ENCODE measurements around the gene TFAP2D. TPM values are rescaled to one million over a fixed set of nuclear protein-coding genes. Genes with fewer than 3 reads are reported as not detected.
A peak's percentile ranks its signal among the peaks of the same experiment; 100 is the strongest.

TFAP2D gene
- not detected for polyA plus RNA-seq

DNA sequence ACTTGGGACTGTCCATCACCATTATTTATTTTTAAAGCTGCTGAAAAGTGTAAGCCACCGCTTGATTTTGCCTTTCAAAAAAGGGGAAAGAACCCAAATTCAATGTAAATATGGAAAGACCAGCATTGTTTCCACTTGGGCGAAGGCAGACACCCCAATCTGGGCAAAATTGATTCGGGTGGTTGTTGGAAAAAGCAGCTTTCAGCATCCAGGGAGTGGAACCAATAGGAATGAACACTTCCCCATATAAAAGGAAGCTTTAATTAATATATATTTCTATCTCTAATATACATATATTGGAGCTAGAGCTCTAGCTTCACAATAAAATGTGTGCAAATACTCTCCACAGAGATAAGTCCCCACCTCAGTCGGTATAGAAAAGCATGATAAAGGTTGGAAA is at the start of gene TFAP2D:
Gene TFAP2D (plus strand): TSS at position 301 of the 400 bp plus-strand sequence. CDS start 530 bp downstream, outside the sequence.
- peaks cover 21% of the 10 kb centered on the region for H3K27me3 Mint-ChIP-seq
- no peak within 1 kb of the TSS for H3K4me3 Mint-ChIP-seq
- no peaks in the 10 kb centered on the region for H3K36me3 Mint-ChIP-seq
- peaks cover 0 to 3% (median 2%) of the 10 kb centered on the region in 3 donors for H3K4me1 Mint-ChIP-seq
- peaks cover 4 to 9% (median 8%) of the 10 kb centered on the region in 3 donors for H3K9me3 Mint-ChIP-seq
- H3K27ac Mint-ChIP-seq = peak within 1 kb of the TSS in 1 of 3 donors; percentile 71

DNA sequence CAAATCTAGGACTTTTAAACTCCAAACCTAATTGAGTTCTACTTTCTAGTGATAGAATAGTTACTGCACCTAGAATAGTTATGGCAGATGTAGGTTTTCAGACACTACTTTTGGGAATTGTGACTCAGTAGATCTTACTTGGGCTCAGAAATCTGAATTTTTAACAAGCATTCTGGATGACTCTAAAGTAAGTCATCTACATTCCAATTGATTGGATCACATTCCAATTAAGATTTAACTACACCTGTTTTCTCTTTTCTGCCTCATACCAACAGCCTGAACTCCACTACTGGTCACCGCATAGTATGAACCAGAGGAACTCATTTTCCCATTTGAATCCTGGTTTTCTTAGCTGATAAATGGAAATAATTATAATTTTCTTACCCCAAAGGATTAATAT is 49.5 kb upstream of the TFAP2D start:
- Mint-ChIP-seq H3K27ac (no peak overlapping the region), H3K4me3 (no peak overlapping the region), H3K36me3 (no peaks in the 10 kb centered on the region), H3K4me1 (no peaks in the 10 kb centered on the region), H3K9me3 (no peaks in the 10 kb centered on the region), H3K27me3 (no peaks in the 10 kb centered on the region)

DNA sequence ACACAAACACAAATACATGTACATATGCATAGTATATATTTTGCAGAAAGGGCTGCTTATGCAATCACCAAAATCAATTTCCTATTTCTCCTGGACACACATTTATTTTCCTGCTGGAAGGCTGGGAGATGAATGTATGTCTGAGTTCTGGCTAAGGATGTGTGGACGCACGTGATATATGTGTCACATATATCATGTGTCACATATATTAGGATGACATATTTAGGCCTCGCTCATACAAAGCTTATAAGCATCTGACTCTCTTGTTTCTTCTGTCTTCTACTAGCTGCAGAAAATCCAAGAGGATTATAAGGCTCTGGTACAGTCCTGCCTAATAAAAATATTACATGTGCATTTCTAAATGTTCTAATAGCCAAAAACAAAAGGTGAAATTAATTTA is 47.2 kb upstream of the TFAP2D start:
- H3K4me3 Mint-ChIP-seq = no peak overlapping the region
- peaks cover 0 to 5% (median 0%) of the 10 kb centered on the region in 3 donors for H3K9me3 Mint-ChIP-seq
- no peaks in the 10 kb centered on the region for H3K36me3 Mint-ChIP-seq
- H3K4me1 Mint-ChIP-seq = no peaks in the 10 kb centered on the region
- no peaks in the 10 kb centered on the region for H3K27me3 Mint-ChIP-seq
- no peak overlapping the region for H3K27ac Mint-ChIP-seq

DNA sequence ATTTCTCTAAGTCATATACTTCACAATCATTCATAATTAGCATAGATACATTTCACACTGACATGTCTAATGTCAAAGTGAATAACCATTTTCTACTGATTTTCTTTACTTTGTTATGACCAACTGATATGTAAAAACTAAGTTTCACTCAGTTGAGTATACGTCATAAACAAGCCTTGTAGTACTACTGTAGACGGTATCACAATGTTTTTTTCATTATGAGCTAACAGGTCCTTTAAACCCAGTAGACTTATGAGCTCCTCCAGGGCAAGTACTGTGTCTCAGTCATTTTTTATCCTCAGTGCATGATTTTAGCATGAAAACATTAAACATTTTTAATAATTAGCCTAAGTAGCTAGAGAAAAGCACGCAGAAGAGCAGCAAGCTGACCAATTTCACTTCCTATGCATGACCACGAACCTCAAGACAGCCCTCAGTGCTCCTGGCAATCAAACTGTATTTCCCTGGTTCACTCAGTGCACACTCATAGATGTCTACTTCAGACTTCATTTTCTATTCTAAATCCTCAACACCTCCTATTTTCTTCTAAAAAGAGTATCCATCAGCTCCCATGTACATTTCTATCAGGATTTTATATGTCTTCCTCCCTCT is 32.0 kb upstream of the TFAP2D start:
- no peak overlapping the region for H3K27ac Mint-ChIP-seq
- H3K36me3 Mint-ChIP-seq = no peaks in the 10 kb centered on the region
- no peaks in the 10 kb centered on the region for H3K27me3 Mint-ChIP-seq
- H3K4me1 Mint-ChIP-seq = no peaks in the 10 kb centered on the region
- H3K9me3 Mint-ChIP-seq = peaks cover 0 to 2% (median under 1%) of the 10 kb centered on the region in 3 donors
- H3K4me3 Mint-ChIP-seq = no peak overlapping the region

DNA sequence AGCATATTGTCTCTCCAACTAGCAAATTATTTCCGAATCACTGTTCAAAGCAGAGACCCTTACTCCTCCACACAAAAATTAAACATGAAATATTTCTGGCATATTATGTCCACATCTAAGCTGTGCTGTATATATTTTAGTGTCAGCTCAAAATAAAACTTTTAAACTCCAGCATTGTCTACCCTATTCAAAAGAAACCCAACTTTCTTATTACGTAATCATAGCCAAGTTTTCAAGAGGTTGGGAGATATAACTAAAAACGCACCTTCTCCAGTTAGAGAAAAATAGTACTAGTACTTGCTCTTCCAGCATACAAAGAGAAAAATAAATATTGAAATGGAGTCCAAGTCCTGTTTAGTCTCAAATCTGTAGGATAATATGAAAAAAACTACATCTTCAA is 24.1 kb upstream of the TFAP2D start:
- no peaks in the 10 kb centered on the region for H3K27me3 Mint-ChIP-seq
- no peaks in the 10 kb centered on the region for H3K36me3 Mint-ChIP-seq
- H3K4me3 Mint-ChIP-seq = no peak overlapping the region
- H3K4me1 Mint-ChIP-seq = no peaks in the 10 kb centered on the region
- no peak overlapping the region for H3K27ac Mint-ChIP-seq
- peaks cover 0 to 4% (median 3%) of the 10 kb centered on the region in 3 donors for H3K9me3 Mint-ChIP-seq

DNA sequence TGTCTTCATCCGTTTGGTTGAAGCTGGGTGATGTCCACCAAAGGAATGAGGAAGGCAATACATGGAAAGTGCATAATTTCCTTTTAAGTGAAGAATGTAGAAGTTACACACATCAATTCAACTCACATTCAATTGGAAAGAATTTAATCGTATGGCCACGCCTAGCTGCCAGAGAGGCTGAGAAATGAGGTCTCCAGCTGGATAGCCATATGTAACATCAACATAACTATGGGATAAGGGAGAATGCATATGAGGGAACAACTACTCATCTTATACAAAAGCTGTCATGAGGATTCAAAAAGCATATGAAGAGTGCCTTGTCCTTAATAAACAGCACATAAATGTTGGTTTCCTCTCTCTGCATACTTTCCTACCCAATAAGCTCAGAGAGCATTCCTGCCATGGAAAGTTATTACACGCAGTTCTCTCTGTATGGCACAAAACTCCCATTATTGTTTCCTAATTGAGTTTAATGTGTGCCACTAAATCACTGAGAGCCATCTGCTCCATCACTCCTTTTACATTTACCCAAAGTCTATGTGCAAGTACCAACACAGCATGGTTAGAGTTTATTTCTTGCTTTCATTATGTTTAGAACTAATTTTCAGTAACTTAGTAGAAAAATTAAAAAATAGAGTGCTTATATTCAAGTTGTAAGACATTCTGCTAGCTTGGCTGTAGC is 21.4 kb upstream of the TFAP2D start:
- H3K27ac Mint-ChIP-seq = no peak overlapping the region
- H3K27me3 Mint-ChIP-seq = no peaks in the 10 kb centered on the region
- peaks cover 0 to 4% (median 0%) of the 10 kb centered on the region in 3 donors for H3K9me3 Mint-ChIP-seq
- no peaks in the 10 kb centered on the region for H3K36me3 Mint-ChIP-seq
- H3K4me1 Mint-ChIP-seq = no peaks in the 10 kb centered on the region
- H3K4me3 Mint-ChIP-seq = no peak overlapping the region

DNA sequence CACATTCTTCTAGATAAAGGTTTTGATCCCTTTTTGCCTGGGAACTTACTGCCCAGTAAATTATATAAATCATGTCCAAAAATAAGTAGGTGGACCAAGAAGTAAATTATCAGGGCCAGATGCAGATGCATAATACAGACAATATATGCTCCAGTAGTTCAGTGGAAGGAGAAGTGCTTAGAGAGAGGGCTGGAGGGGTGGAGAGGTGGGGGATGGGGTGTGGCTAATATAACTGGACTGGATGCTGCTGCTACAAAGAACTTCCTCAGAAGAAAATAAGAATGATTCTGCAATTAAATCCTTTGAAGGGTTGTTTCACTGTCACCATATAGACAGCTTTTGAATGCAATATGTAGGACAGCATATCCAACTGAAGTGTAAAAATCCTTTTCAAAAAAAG is 14.8 kb upstream of the TFAP2D start:
- Mint-ChIP-seq H3K27ac (no peak overlapping the region), H3K27me3 (peaks cover 1% of the 10 kb centered on the region), H3K4me3 (no peak overlapping the region), H3K4me1 (no peaks in the 10 kb centered on the region), H3K36me3 (no peaks in the 10 kb centered on the region), H3K9me3 (peaks cover 0 to 4% (median 3%) of the 10 kb centered on the region in 3 donors)

DNA sequence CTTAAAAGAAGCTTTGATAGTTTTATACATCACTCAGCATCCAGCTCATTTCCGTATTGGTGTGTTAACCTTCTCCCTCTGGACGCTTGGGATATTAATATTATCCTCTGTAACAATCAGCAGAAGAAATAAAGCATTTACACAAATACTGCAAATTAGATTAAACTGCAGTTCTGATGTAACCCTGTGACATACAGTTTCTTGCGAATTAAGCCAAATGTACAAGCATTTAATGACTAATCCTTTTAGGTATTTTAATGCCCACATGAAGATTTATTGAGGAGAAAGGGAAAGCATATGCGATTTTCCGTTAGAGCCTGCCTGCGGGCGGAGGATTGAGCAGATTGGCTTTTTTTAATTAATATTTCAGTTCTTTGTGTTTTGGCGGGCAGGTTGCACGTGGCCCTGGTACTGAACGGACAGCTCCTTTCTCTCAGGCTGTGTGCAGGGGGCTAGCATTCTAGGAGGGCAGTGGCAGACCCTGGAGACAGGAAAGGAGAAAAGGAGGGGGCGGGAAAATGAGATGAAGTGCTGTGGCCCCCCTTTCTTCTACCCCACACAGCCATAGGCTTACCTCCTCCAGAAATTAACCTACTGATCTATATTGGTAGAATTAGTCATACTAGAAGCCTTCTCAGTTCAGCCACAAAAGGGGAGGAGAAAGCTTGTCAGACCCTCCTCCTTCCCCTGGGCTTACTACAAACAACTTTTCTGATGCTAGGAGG is 14.1 kb upstream of the TFAP2D start:
- H3K27ac Mint-ChIP-seq = no peak overlapping the region
- peaks cover 0 to 4% (median 3%) of the 10 kb centered on the region in 3 donors for H3K9me3 Mint-ChIP-seq
- H3K4me1 Mint-ChIP-seq = no peaks in the 10 kb centered on the region
- H3K36me3 Mint-ChIP-seq = no peaks in the 10 kb centered on the region
- H3K4me3 Mint-ChIP-seq = no peak overlapping the region
- H3K27me3 Mint-ChIP-seq = peaks cover 1% of the 10 kb centered on the region

DNA sequence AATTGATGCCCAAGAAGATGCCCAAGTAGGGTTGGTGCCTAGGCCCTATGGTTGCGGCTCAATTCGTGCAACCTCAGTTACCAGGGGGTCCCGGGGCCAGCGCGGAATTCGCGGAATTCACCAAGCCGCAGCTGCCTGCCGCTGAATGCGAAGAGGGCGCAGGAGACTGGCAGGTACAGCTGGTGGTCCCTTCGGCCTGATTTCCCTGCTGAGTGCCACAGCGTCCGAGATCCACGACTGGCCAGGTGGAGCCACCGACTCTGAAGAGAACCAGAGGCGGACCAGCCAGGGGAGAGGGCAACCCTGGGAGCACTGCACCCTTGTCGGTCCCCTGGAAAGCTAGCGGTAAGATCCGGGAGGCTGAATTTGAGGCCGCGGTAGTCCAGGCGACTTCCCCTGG is 6.8 kb upstream of the TFAP2D start:
- H3K36me3 Mint-ChIP-seq = no peaks in the 10 kb centered on the region
- H3K4me1 Mint-ChIP-seq = no peaks in the 10 kb centered on the region
- no peak overlapping the region for H3K4me3 Mint-ChIP-seq
- no peak overlapping the region for H3K27ac Mint-ChIP-seq
- H3K27me3 Mint-ChIP-seq = peaks cover 27% of the 10 kb centered on the region
- peaks cover 0 to 6% (median 2%) of the 10 kb centered on the region in 3 donors for H3K9me3 Mint-ChIP-seq

DNA sequence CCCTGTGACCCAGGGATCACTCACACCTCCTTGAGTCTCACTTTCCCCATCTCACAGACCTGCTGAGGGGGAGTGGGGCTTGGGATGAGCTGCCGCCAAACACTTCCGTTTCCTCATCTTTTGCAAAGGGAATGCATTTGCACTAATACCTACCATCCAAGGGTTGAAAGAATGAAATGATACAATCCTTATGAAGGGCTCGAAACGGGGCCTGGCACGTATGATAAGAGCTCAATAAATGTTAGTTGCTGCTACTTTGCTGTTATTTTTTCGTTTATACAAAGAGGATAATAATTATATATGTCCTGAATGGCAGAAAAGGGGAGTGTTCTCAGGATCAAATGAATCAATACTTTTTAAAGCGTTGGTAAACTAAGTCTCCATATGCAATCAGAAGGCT is 6.1 kb upstream of the TFAP2D start:
- Mint-ChIP-seq H3K27ac (no peak overlapping the region), H3K4me3 (peak overlapping the region in 1 of 4 donors; percentile 53), H3K27me3 (peaks cover 27% of the 10 kb centered on the region), H3K36me3 (no peaks in the 10 kb centered on the region), H3K4me1 (no peaks in the 10 kb centered on the region), H3K9me3 (peaks cover 0 to 8% (median 5%) of the 10 kb centered on the region in 3 donors)

DNA sequence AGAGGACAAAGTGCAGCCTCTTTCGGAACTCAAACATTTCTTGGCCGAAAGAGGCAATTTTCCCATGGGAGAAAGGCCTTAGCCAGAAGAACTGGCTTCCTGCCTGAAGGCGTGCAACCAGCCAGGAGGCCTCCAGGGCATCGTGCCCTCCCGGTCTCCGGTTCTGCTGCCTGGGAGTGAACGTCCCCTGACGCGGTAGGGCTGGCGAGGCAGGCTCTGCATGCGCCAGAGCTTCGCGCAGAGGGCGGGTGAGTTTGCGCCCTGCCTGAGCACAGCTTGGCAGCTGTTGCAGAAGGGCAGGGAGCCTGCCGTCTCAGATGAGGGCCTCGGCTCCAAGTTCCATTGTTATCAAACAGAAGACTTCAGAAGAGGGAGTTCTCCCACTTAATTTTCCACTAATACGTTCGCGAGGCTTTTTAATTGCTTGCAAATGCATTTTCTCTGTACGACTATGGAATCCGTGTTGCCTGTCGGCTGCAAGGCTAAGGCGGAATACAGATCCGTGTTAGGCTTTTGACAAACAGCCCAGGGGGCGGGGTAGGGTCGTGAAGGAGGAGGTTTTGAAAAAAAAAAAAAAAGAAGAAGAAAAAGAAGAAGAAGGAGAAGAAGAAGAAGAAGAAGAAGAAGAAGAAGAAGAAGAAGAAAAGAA is 5.5 kb upstream of the TFAP2D start:
- Mint-ChIP-seq H3K4me1 (no peaks in the 10 kb centered on the region), H3K9me3 (peaks cover 0 to 8% (median 5%) of the 10 kb centered on the region in 3 donors), H3K36me3 (no peaks in the 10 kb centered on the region), H3K4me3 (no peak overlapping the region), H3K27ac (no peak overlapping the region), H3K27me3 (peaks cover 28% of the 10 kb centered on the region)

DNA sequence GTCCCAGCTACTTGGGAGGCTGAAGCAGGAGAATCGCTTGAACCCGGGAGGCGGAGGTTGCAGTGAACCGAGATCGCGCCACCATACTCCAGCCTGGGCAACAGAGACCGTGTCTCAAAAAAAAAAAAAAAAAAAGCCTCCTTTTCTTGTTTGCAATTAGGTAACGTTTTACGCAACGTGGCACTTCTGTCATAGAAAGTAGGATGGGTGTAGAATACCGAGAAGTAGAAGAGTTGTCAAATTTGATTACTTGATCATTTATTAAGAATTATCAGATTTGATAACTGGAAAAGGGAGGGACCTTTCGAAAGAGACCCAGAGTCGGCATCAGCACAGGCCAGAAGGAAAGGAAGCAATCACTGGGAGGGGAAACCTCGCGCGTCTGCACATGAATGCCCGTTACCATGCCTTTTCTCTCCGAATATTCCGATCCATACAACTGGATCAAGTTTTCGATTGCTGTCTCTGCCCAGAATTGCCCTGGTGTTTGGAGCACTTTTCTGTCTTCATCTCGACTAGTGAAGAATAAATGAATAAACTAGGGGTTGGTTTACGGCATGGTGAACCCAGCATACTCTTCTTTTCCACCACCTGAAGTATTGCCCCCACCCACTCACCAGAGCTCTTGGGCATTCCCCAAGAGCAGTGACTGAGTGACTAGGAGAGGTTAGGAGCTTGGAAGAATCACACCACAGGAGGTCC is 4.5 kb upstream of the TFAP2D start:
- H3K36me3 Mint-ChIP-seq = no peaks in the 10 kb centered on the region
- H3K4me3 Mint-ChIP-seq = no peak overlapping the region
- H3K4me1 Mint-ChIP-seq = no peaks in the 10 kb centered on the region
- H3K9me3 Mint-ChIP-seq = peaks cover 4 to 6% (median 5%) of the 10 kb centered on the region in 3 donors
- peaks cover 33% of the 10 kb centered on the region for H3K27me3 Mint-ChIP-seq
- no peak overlapping the region for H3K27ac Mint-ChIP-seq

DNA sequence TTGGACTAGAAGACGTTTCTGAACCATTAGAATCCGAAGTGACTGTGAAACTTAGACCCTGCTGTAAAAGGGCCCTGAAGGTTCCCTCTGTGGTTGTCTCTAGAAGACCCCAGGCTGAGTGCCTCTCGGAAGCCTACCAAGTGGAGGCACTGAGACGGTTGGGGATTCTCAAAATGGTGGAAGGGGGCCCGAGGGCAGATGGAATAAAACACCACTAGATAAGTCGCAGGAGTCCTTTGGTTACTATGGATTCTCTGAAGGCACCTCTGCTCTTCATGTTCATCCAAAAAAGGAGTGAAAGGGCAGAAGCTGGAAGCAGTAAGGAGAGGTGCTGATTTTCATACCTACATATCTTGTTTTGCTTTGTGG is 4.0 kb upstream of the TFAP2D start:
- Mint-ChIP-seq H3K27me3 (peaks cover 33% of the 10 kb centered on the region), H3K36me3 (no peaks in the 10 kb centered on the region), H3K9me3 (peaks cover 4 to 7% (median 6%) of the 10 kb centered on the region in 3 donors), H3K4me3 (no peak overlapping the region), H3K4me1 (peaks cover 0 to 3% (median 0%) of the 10 kb centered on the region in 3 donors), H3K27ac (no peak overlapping the region)

DNA sequence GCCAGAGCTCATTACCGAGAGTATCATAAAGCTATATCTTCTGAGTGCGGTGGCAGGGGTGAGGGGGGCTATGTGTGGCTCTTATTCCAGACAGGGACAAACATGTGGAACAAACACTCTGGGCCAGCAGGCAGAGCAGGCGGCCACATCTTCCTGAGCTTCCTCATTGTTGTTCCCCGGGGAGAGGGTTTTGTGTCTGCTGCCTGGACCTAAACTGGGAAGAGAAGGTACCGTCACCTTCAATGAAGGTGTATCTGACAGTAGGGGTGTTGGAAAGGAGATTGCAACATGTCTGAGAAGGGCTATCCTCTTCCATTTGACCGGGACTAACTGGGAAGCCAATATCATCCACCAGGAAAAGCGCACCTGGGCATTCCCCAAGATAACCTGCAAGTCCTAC is 1.6 kb upstream of the TFAP2D start:
- no peak overlapping the region for H3K27ac Mint-ChIP-seq
- peaks cover 4 to 9% (median 8%) of the 10 kb centered on the region in 3 donors for H3K9me3 Mint-ChIP-seq
- H3K27me3 Mint-ChIP-seq = peaks cover 26% of the 10 kb centered on the region
- H3K4me3 Mint-ChIP-seq = no peak overlapping the region
- H3K36me3 Mint-ChIP-seq = no peaks in the 10 kb centered on the region
- peaks cover 0 to 3% (median 2%) of the 10 kb centered on the region in 3 donors for H3K4me1 Mint-ChIP-seq
